Kidney capillary endothelial cell (primary cell): ENCODE results near the gene CBX5.

Source experiments
- DNase-seq: peaks from one replicate; pipeline ENCODE4 v3.0.0-alpha.2; 2018; ENCODE audit warnings: low spot score

Gene CBX5

DNA sequence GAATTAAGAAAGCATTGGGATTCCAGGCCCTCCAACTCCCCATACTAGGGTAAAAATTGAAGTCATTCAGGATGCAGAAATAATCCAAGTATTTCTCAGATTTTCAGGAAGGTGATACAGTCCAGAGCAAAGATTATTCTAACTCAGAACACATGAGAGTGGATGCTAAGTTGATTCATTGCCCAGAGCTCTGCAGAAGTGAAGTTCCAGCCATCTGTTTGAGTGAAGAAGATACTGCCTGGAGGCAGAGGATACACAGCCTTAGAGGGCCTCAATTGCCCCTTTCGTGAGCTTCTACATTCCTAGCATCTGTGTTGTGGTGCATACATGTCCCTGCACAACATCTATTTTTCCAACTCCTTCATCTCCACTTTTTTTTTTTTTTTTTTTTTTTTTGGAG lies 54.3 kb downstream of the CBX5 start:
- DNase-seq, result no peak

DNA sequence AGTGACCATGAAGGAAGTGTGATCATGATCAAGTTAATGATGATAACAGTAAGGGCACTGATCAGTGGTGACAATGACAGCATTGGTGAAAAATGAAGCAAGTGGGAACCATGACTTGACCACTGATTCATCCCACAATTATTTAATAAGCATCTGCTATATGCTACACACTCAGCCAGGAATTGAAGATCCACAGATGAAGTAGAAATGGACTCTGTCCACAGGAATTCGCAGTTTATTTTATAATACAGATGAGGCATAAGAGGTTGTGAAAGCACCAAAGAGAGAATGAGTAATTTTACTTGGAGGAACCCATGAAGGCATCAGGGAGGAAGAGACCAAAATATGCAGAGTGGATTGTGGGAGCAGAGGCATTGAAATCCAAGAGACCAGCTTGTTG lies 57.3 kb downstream of the CBX5 start:
- DNase-seq, result no peak

DNA sequence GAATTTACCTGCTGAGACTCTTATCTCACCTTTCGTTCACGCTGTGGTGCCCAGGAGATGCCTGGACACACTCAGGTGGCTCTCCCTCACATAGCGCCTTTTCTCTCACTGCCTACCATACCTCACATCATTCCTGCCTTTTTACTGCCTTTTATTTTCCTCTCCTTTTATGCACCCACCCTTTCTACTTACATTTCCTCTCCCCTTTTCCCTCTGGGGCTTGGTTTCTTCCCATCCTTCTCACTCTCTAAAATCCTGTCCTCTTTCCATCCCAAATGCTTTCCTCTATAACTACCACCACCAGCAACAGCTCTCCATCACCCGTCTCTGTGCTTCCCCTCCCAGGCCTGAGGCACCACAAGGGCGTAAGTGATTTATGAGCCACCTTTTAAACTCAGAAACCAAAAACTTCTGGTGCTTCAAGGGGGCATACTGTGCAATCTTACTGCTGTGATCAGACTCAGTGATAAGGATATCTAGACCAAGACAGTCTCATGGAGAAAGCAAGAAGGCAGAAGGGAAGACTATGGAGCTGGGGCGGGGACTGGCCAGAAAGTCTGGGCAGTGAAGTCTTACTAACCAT lies 58.4 kb downstream of the CBX5 start:
- DNase-seq, result no peak

GRCh38 chr12:54220567-54220966 lies 59.4 kb downstream of the CBX5 start:
- no peak for DNase-seq

DNA sequence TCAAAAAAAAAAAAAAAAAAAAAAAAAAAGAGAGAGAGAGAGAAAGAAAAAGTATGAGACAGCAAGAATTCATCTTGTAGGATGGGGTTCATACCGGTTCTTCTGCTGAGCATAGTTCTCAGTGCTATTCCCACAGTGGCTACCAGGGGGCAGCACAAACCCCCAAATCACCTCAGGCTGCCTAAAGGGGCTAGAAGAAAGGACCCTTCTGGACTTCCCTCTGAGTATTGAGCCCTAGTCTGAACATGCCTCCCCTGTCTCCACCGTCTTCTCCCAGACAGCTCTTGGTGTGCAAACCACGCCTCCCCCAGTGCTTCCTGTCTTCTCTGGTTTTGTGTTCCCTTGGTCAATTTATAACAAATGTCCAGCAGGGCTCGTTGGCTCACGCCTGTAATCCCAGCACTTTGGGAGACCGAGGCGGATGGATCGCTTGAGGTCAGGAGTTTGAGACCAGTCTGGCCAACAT lies 59.8 kb downstream of the CBX5 start:
- DNase-seq, result peak; percentile 73

DNA sequence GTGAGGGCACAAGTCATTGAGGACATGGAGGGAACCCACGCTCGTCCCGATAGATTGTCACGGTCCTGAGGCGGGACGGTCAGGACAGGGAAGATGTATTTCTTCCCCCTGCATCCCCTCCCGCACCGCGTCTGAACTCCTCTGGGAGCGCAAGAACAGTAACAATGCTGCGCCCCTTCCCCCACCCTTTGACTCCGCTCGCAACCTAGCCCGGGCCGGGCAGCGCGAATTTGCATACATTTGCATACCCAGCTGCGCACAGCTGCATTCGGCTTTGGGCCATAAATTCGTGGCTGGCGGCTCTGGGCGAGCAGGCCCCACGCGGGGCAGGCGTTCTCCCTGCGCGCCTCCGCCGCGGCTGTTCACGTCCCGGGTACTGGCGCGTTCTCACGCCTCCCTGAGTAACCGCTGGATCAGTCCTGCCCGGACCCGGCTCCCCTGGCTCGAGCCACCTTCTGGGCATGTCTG lies 62.1 kb downstream of the CBX5 start:
- DNase-seq, result no peak

DNA sequence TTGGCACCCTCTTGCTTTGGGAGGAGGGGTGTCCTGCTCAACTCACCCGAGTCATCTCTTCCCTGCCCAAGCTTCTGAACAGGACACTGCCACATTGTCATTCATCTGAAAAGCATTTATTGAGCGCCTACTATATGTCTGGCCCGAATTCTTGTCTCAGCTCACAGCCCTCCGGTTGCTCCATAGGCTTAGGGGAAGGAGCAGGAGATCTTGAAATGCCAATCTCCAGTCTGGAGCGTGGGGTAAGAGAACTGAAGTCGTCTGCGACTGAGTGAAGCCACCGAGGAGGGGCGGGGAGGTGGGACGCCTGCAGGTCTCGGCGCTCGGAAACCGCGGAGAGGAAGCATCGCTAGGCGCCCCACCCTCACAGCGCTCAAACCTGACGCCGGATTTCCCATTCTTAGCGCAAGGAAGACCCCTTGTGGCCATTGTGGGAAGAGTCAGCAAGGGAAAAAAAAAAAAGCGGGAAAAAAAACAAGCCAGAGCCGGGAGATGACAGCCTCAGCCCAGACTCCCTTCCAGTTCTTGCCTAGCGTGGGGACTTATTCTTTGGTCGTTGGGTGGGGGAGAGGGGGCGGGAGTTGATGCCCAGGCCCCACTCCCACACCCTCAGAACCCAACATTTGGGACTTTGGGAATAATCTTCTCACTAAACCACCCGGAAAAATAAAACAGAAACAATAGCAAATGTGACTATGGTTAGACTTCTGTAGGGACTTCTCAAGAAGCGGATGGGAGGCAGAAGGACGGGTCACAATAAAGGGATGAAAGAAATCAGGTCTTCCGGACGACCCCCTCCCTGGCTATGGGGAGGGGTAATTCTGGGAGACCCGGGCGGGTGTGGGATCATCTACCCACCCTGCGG lies 62.9 kb downstream of the CBX5 start:
- DNase-seq, result peak; percentile 74

DNA sequence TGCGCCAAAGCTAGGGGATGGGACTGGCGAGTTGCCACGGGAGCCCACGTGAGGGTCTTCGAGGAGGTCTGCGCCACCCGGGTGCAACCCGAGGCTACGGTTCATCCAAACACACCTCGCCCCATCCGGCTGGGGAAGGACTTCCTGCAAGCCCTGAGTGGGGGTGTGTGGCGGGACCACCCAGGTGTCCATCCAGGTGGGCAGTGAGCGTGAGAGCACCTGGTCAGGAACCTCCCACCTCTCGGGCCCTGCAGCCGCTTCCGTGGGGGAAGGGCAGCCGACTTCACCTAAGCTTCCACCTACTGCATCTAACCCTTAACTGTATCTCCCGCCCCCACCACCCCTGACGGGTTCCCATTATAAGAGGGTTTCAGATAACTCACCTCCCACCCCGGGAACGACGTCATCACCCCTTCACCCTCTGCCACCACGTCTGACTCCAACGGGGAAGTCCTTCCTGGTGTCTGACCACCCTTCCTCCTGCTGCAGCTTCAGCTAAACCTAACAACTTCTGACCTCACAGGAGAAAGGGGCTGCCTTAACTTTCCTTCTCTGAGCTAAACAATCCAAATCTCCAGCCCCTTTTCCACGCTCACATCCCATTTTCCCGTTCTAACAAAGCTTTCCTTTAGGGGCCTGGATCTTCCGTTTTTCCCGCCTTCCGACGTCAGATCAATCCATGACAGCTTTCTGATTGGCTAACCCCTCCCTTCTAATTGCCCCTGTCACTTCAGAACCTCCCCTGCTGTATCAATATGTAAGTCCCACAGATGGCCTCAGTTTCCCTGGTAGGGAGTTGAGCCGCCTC lies 63.7 kb downstream of the CBX5 start:
- no peak for DNase-seq

- DNase-seq, result peak; percentile 92
Observed at GRCh38 chr12:54214553-54215406, 65.1 kb downstream of the CBX5 start.

DNA sequence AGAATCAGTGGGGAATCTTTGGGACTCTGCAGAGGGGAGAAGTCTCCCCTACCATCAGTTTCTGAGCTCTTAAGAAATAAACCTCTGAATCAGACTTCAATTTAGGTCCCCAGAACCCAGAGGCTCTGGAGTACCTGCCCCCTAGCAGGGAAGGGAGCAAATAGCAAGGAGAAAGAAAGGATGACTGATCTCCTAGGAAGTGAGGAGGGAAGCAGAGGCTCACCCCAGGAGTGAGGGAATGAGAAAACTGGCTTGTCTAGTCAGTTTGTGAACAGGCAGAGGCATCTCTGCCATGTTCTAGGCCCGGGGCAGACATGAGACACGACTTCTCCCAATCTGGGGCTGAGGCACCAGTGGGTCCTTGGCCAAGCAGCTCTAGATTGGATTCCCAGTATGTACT lies 66.8 kb downstream of the CBX5 start:
- DNase-seq, result no peak

- no peak for DNase-seq
Observed at GRCh38 chr12:54211920-54212319, 68.0 kb downstream of the CBX5 start.

DNA sequence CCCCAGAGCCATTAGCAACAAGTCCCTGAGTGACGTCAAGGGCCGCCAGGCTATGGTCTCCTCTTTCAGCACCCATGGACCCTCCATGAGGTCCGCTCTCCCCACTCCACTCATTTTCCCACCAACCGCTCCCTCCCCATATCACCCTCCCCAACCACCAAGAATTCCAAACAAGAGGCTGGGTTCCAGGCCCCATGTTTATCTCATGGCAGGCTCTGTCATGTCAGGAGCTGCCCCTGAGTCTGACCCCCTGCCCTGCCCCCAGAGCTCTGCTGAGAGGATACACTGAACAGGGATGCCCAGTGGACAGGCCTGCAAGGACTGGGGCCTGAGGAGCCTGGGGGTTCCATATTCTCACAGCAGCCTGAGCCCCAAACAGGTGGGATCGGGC lies 69.5 kb downstream of the CBX5 start:
- no peak for DNase-seq

DNA sequence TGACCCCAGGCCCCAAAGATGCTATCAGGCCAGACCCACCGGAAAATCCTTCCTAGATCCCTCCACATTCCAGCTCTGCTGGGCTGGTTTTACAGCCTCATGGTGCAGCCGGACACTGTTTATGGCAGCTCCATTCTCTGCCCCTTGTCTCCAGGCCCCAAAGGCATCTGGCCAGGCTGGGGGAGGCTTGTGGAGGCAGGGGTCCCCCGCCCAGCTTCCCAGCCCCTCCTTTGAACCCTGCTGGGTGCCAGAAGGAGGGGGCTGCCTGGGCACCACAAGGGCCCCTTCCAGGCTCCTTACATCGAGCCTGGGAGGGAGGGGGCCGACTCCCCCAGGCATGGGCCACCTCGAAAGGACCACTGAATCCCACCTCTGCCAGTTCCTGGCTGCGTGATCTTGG lies 71.3 kb downstream of the CBX5 start:
- DNase-seq, result no peak

DNA sequence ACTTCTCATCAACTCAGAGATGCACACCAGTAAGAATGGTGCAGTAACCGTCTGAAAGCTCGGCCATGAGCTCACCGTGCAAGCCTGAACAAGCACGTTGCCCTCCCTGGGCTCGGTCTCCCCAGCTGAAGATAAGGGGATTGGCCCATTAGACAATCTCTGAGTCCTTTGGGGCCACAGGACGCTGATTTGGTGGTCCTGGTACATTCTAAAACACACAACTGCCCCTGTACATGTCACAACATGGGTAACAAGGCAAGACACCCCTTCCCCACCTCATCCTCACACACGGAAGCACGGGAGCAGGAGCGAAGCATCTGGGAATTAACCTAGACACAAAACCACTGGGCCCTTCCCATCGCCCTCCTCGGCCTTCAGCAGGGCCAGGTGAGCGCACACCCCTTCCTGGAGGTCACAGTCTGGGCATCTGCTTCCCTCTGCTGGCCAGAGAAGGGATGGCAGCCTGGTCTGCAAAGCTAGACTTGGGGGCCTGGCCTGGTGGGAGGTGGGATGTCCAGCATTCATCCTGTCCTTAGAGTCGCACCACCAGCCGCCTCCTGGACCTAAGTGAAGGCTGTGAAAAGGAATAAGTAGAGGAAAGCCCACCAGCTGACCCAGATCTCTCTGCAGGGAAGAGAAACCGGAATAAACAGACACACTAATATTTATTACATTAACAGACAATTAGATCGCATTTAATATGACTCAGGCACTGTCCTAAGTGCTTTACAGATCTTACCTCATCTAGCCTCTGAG lies 72.2 kb downstream of the CBX5 start:
- peak; percentile 56 for DNase-seq

GRCh38 chr12:54206791-54207190 lies 73.1 kb downstream of the CBX5 start:
- no peak for DNase-seq

GRCh38 chr12:54204316-54204715 lies 75.6 kb downstream of the CBX5 start:
- no peak for DNase-seq

- DNase-seq, result peak; percentile 65
Observed at GRCh38 chr12:54201001-54201794, 78.7 kb downstream of the CBX5 start.

GRCh38 chr12:54200412-54200811 lies 79.5 kb downstream of the CBX5 start:
- DNase-seq, result no peak

GRCh38 chr12:54199917-54200316 lies 80.0 kb downstream of the CBX5 start:
- DNase-seq, result no peak

GRCh38 chr12:54199034-54199433 lies 80.9 kb downstream of the CBX5 start:
- DNase-seq, result no peak
